Ovary (tissue), 9 donors: ENCODE data around the gene WIPF3. TPM values are rescaled to one million over a fixed set of nuclear protein-coding genes. Genes with fewer than 3 reads are reported as not detected.
A peak's percentile ranks its signal among the peaks of the same experiment; 100 is the strongest.

Experiments used
- DNase-seq, 5 donors: peaks; one replicate each; pipeline ENCODE4 v3.0.0-alpha.2; 2019 to 2020
- H3K27ac ChIP-seq, 2 donors: fragments of 200-600 bp; one replicate each; pipeline versions ENCODE4 v1.5.1 to v1.8.0; 2019 to 2022
- H3K27me3 ChIP-seq: fragments of 200-600 bp; one replicate; pipeline ENCODE4 v1.8.0; 2022
- H3K36me3 ChIP-seq: fragments of 200-600 bp; sonication (generic); one replicate; pipeline ENCODE4 v1.5.1; 2019
- H3K4me1 ChIP-seq: one replicate; pipeline ENCODE4 v1.8.1; 2013; ENCODE audit warnings: mild to moderate bottlenecking, moderate library complexity; ENCODE audit not compliant: insufficient read depth
- H3K4me3 ChIP-seq: fragments of 200-600 bp; sonication (generic); one replicate; pipeline ENCODE4 v1.5.1; 2017
- H3K9me3 ChIP-seq, 2 donors: fragments of 200-600 bp in 1 of 2; sonication (generic) in 1 of 2; one replicate each; pipeline versions ENCODE4 v1.5.1 to v1.8.1; 2013 to 2019; ENCODE audit warnings: mild to moderate bottlenecking in 1 of 2, moderate library complexity in 1 of 2
- EP300 ChIP-seq: sonication (generic); formaldehyde crosslinking; IDR thresholded peaks from one replicate; pipeline ENCODE4 v1.6.1; 2017; ENCODE audit warnings: antibody characterized with exemption
- POLR2A ChIP-seq: fragments of 450-650 bp; IDR thresholded peaks from one replicate; pipeline ENCODE4 v1.6.1; 2017; ENCODE audit warnings: antibody characterized with exemption, mild to moderate bottlenecking, moderate library complexity
- WGBS, 3 donors: extraction: QIAGEN DNeasy Blood & Tissue Kit in 1 of 3; methylation state at CpG; one replicate each; pipeline versions ENCODE4 v1.1.5 to v1.1.7; 2013 to 2017; 5-methylcytosine and 5-hydroxymethylcytosine counted together
- intact Hi-C, 4 donors: fragments of 100-400 bp; cut with DNase I; formaldehyde crosslinking; loops; one replicate each; pipeline versions ENCODE4 v1.11.0 to v1.15.1; 2022 to 2023
- polyA plus RNA-seq, 2 donors: library from polyadenylated mRNA; stranded (reverse); fragments of 200-250 nt in 1 of 2; fragments of 350-450 nt in 1 of 2; fragmentation: Illumina TruSeq in 1 of 2; extraction: RNeasy Lipid Tissue Mini Kit (QIAGEN cat#74804) in 1 of 2; gene quantifications; one replicate each; pipeline ENCODE4 v1.2.3, GENCODE V29; 2013 to 2014
- total RNA-seq, 7 donors: library from RNA; depleted of rRNA in 2 of 7; stranded (reverse); fragments of >200 nt in 2 of 7; fragmentation: NEBNext Ultra II Directional in 3 of 7; extraction: Animal tissue kit (Norgen Biotek cat#: 25700) in 3 of 7; gene quantifications; one replicate each; pipeline versions ENCODE4 v1.1.0 to v1.2.4, GENCODE V29; 2016 to 2023
- TF ChIP-seq, protein P1 (sequence below), 3 donors: fragments of 450-650 bp in 2 of 3; fragments of 200-600 bp in 1 of 3; IDR thresholded peaks; one replicate each; pipeline versions ENCODE4 v1.5.1 to v1.8.0; 2016 to 2022; ENCODE audit warnings: antibody characterized with exemption in 3 of 3, mild to moderate bottlenecking in 1 of 3
- donor health status: DM: no; HTN: no; CAD: no; lungs with moderate emphysema.
- donor health status: DM: no; HTN: no; CAD: no.
- donor health status: Bipolar disorder and iron deficiency.
- donor health status: DM: yes; HTN: yes; CAD: no.
- donor health status: DM: no; HTN: no; CAD: no.
- donor health status: DM: yes; HTN: yes; CAD: no.

The WIPF3 gene
- total and polyA plus RNA-seq, 9 donors: 15.3 to 122 (median 53.3) TPM

DNA sequence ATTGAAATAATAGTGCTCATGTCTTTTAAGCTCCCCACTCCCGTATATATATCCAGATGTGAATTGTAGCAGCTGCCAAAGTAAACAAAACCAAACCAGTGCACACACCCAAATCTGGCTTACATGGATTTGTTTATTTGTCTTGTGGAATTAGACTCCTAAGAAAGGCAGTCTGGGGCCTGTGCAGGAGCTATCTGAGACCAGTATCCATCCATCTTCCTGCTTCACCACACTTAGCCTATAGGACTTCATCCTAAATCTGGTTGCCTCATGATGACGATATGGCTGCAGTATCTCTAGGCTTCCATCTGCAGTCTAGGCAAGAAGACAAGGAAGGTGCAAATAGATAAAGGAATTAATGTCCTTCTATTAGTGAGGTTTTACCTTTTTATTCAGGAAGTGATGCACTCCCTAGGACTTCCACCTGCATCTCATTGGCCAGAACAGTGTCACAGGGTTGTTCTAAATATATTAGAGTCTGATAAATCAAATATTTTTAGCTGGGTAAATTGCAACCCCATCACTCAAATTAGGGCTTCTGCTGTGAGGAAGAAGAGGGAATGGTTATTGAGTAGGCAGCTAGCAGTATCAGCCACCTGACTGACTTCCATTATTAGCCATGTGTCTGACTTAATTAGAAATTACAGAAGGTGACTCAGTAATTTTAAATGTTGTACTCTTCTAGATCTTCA lies 6.0 kb downstream of the WIPF3 start:
- no peak for DNase-seq
- Histone ChIP-seq H3K27me3 (no peaks in the 10 kb centered on the region), H3K9me3 (no peaks in the 10 kb centered on the region), H3K4me3 (no peak overlapping the region), H3K36me3 (no peaks in the 10 kb centered on the region), H3K27ac (peak overlapping the region in 1 of 2 donors; percentile 20), H3K4me1 (peaks cover 14% of the 10 kb centered on the region)
- no peak for TF ChIP-seq EP300
- TF ChIP-seq, protein P1, sequence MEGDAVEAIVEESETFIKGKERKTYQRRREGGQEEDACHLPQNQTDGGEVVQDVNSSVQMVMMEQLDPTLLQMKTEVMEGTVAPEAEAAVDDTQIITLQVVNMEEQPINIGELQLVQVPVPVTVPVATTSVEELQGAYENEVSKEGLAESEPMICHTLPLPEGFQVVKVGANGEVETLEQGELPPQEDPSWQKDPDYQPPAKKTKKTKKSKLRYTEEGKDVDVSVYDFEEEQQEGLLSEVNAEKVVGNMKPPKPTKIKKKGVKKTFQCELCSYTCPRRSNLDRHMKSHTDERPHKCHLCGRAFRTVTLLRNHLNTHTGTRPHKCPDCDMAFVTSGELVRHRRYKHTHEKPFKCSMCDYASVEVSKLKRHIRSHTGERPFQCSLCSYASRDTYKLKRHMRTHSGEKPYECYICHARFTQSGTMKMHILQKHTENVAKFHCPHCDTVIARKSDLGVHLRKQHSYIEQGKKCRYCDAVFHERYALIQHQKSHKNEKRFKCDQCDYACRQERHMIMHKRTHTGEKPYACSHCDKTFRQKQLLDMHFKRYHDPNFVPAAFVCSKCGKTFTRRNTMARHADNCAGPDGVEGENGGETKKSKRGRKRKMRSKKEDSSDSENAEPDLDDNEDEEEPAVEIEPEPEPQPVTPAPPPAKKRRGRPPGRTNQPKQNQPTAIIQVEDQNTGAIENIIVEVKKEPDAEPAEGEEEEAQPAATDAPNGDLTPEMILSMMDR (IDR thresholded peaks at IDR 0.05): no peak
- no peak for TF ChIP-seq POLR2A
- 26 to 34% (median 33%) methylated on average over 2 of the region's 2 CpGs for WGBS, 3 donors
- intact Hi-C loops: loop anchor here in 1 of 4 donors (5.0 kb wide), 1 partner anchor 110 kb away; no protein-coding TSS in a partner anchor

DNA sequence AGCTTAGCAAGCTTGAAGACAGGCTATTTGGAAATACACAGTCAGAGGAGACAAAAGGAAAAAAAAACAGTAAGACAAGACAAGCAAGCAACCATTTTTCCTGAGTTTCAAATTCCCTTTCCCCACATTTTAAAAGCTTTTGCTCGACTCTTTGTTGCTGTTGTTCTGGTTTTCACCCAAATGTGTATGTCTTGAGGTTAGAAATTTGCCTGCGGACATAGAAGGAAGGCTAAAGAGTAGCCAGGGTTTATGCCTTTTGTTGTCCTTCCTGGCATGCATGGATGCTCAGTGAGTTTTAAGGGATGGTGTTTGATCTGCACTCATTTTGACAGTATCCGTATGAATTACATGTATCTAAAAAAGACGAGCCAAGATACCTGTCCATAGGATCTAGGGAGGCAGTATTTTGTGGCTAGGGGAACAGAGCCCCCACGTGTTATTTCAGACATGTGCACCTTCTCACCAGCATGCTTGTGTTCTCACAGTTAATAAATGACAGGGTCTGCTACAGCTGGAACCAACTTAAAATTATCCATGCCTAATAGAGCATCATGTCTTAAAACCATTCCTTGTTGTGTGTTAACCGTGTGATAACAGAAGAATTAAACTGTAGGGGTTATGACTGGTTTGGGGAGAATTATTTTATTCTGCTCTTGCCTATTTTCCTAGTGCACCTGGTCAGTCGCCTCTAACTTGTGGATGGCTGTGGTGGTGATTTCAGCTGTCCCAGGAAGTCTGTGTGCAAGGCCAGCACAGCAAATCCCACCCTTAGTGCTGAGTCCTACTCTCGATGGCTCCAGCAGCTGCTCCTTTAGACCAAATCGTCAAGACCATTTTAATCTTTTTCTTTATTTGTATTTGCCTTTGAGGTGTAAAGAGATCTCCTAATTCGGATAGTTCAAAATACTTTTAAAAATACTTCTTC lies 9.1 kb downstream of the WIPF3 start:
- no peaks in the 10 kb centered on the region for H3K9me3 ChIP-seq
- no peaks in the 10 kb centered on the region for H3K27me3 ChIP-seq
- no peak for DNase-seq
- intact Hi-C loops: no loop called here
- peak overlapping the region in 1 of 2 donors; percentile 23 for H3K27ac ChIP-seq
- H3K4me1 ChIP-seq: peaks cover 11% of the 10 kb centered on the region
- no peak overlapping the region for H3K4me3 ChIP-seq
- H3K36me3 ChIP-seq: no peaks in the 10 kb centered on the region
- no peak for TF ChIP-seq POLR2A
- TF ChIP-seq, protein P1 (IDR thresholded peaks at IDR 0.05): no peak
- TF ChIP-seq EP300: no peak
- WGBS, 3 donors: 49 to 67% (median 62%) methylated on average over 10 of the region's 10 CpGs

GRCh38 chr7:29818308-29818707 lies 12.0 kb downstream of the WIPF3 start:
- intact Hi-C loops: no loop called here
- 98 to 99% (median 99%) methylated on average over 6 of the region's 6 CpGs for WGBS, 3 donors

GRCh38 chr7:29825775-29826529 lies 19.6 kb downstream of the WIPF3 start:
- Histone ChIP-seq H3K27me3 (no peaks in the 10 kb centered on the region), H3K4me1 (peaks cover 7% of the 10 kb centered on the region), H3K27ac (no peak overlapping the region), H3K9me3 (no peaks in the 10 kb centered on the region), H3K36me3 (no peaks in the 10 kb centered on the region), H3K4me3 (no peak overlapping the region)
- no peak for DNase-seq
- no peak for TF ChIP-seq EP300
- TF ChIP-seq, protein P1 (IDR thresholded peaks at IDR 0.05): no peak
- TF ChIP-seq POLR2A: no peak
- intact Hi-C loops: loop anchor here in 1 of 4 donors (10.0 kb wide), 1 partner anchor 69 kb away; no protein-coding TSS in a partner anchor
- 66 to 82% (median 71%) methylated on average over 7 of the region's 7 CpGs for WGBS, 3 donors

More at GRCh38 chr7:29818308-29818707, 12.0 kb downstream of the WIPF3 start:
- Histone ChIP-seq H3K4me1 (peaks cover 6% of the 10 kb centered on the region), H3K4me3 (no peak overlapping the region), H3K36me3 (no peaks in the 10 kb centered on the region), H3K27me3 (no peaks in the 10 kb centered on the region), H3K27ac (no peak overlapping the region), H3K9me3 (no peaks in the 10 kb centered on the region)
- DNase-seq: no peak
- TF ChIP-seq EP300 (no peak), POLR2A (no peak)
